GM10847 (cell line): ENCODE measurements around the gene ACCS.
A peak's percentile ranks its signal among the peaks of the same experiment; 100 is the strongest.

Source experiments
- POLR2A ChIP-seq: IDR thresholded peaks from 2 replicates; pipeline ENCODE4 v1.6.1; 2011; ENCODE audit not compliant: insufficient read length; ENCODE audit errors: extremely low read depth

Gene ACCS, protein sequence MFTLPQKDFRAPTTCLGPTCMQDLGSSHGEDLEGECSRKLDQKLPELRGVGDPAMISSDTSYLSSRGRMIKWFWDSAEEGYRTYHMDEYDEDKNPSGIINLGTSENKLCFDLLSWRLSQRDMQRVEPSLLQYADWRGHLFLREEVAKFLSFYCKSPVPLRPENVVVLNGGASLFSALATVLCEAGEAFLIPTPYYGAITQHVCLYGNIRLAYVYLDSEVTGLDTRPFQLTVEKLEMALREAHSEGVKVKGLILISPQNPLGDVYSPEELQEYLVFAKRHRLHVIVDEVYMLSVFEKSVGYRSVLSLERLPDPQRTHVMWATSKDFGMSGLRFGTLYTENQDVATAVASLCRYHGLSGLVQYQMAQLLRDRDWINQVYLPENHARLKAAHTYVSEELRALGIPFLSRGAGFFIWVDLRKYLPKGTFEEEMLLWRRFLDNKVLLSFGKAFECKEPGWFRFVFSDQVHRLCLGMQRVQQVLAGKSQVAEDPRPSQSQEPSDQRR

DNA sequence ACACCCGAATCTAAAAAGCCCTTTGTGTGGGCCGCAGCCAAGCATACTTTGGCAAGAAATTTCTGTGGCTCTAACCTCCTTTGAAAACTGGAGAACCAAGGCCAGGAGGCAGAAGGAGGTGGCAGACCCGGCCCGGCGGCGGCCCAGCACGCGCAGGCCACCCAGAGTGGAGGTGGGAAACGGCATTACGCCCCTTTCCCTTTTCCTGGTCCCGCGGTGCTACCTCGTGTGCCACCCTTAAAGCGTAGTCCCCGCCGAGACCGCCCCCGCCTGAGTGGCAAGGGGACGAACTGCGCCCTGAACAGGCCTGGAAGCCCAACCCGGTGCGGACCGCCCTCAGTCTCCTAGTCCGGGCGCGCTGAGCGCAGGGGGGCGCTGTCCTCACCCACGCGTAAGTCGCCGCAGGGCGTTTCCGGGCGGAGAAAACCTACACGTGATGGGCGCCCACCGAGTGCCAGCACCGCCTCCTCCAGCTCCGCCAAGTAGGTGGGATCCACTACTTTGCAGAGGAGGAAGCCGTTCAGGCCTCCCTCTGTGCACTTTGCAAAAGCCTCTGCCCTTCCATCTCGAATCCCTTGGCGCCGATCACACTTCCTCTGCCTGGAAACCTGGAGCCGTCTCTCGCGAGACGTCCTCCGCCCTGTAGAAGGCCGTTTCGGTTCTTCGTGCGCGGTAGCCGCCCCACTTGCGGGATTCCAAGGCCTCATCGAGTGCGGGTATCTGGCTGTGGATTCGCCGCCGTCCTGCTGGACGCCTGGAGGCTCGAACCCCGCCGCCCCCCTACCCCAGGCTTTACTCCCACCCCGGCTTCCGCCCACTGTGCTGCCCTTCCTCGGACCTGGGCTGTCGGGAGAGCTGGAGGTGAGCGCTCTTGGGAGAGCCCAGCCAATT, at the start of gene ACCS:
ACCS (plus strand) TSS at position 430 of the 891 bp plus-strand sequence. CDS start 1,358 bp downstream, outside the sequence.
- peak; percentile 41 for TF ChIP-seq POLR2A

DNA sequence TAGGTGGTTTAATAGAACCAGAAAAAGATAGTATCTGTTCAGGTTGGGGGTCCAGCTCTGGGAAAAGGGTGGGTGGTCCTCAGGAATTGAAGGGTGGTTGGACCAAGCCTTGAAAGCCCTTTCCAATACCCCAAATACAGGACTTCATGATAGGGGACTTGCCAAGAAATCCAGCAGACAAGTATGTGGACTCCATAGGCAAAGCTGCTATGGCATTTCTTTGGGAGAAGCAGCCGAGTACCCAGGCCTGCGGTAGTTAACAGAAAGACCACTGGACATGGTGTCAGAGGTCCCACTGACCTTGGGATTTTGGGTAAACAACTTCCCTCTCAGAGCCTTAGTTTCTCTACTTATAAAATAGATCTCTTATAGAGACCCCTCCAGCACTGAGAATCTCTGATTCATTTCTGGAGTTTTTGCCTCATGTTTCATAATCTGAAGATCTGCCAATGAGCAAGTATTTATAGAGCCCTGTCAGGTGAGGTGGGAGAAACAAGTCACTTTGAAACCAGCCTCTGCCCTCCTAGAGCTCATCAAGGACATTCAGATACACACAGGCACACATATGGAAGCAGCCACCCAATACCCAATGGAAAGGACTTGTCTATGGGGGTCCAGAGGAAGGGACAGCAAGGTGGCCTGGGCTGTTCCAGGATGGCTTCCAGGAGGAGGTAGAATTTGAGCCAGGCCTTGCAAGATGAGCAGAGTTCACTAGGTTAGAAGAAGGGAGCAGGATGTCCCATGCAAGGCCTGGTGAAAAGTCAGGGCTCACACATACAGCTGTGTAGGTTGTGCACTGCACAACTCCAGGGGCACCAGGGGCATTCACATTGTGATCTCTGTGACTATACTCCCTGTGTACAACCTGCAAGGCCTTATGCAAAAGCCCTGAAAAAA, 49.3 kb upstream of the ACCS start:
- TF ChIP-seq POLR2A: no peak

DNA sequence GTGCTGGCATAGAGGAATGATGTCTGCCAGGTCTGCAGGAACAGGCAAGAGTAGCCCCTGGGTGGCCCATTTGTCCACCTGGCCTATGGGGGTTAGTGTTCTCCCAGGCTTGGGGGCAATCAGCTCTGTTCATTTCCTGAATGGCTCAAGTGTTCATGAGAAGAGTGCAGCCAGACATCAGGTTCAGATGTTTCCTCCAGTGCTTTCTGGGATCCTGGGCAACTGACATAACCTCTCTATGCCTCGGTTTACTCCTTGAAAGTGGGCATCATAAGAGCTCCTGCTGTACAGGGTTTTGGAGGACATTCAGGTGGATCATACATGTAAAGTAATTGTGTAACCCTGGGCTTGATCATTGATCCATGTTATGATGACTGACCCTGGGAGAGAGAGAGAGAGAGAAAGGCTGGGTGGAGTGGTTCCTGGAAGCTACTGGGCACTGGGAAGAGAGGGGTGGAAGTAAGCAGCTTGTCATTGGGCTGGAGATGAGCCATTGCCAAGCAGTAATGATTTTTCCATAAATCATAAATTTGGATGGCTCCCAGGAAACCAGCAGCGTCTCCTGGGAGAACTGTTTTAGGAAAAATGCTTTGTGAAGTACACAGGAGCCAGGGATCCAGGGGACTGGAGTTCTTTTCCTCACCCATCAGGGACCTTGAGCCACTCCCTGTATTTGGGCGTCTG, 48.5 kb upstream of the ACCS start:
- TF ChIP-seq POLR2A: no peak

DNA sequence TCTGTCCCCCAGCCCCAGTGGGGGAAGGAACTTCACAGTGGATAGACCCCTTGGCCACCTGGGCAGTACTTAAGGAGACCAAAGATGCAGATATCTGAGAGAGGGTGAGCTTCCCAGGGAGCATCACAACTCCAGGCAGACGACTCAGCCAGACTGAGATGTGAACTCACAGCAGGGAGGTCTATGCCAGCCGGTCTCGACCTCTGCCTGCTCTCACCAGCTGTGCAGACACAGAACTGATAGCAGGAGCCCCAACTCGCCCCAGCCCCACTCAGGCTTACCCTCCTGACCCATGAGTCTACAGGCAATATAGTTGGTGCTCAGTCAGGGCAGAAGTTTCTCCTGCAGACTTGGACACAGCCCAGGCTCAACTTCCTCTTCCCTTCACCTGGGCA, 47.9 kb upstream of the ACCS start:
- no peak for TF ChIP-seq POLR2A

DNA sequence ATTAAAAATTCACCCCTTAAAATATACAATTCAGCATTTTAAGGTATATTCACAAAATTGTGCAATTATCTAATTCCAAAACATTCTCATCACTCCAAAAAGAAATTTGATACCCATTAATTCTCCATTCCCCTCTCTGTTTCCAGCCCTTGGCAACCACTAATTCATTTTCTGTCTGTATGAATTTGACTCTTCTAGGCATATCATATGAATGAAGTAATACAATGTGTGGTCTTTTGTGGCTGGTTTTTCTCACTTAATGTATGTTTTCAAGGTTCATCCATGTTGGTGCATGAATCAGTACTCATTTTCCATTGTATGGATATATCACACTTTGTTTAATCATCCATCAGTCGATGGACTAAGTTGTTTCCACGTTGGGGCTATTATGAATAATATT, 47.2 kb upstream of the ACCS start:
- no peak for TF ChIP-seq POLR2A

DNA sequence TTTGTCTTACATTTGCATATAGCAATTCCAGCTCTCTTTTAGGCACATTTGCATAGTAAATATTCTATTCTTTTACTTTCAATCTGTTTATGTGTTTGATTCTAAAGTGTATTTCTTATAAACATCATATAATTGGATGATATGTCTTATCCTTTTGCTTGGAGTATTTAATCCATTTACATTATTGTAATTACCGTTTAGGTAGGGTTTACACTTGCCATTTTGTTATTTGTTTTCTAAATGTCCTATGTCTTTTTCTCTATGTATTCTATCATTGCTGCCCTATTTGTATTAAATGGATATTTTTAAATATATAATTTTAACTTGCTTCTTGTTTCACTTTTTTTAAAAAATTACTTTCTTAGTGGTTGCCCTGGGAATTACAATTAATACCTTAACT, 41.1 kb upstream of the ACCS start:
- no peak for TF ChIP-seq POLR2A

DNA sequence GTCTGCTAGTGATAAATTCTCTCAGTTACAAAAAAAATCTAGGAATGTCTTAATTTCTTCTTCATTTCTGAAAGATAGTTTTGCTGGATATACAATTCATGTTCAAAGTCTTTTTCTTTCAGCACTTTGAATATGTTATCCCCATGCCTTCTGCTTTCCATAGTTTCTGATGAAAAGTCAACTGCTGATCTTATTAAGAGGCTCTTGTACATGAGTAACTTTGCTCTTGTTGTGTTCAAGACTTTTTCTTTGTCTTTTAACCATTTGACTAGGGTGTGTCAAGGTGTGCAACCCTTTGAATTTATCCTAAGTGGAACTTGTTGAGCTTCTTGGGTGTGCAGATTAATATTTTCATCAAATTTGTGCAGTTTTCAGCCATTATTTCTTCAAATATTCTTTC, 40.3 kb upstream of the ACCS start:
- no peak for TF ChIP-seq POLR2A

DNA sequence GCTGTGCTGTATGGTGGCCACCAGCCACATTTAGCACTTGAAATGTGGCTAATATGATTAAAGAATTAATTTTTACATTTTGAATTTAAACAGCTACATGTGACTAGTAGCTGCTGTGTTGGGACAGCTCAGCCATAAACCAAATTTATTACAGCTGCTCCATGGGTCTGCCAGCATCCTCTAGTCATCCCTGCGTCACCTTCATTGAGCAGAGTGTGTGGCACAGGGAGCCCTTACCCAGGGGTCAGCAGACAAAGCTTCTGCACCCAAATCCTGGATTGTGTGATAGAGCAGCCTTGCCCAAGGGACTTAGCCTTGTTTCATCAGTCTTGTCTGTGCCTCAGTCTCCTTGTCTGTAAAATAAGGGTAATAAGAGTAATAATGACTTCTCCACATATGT, 37.7 kb upstream of the ACCS start:
- TF ChIP-seq POLR2A: no peak

DNA sequence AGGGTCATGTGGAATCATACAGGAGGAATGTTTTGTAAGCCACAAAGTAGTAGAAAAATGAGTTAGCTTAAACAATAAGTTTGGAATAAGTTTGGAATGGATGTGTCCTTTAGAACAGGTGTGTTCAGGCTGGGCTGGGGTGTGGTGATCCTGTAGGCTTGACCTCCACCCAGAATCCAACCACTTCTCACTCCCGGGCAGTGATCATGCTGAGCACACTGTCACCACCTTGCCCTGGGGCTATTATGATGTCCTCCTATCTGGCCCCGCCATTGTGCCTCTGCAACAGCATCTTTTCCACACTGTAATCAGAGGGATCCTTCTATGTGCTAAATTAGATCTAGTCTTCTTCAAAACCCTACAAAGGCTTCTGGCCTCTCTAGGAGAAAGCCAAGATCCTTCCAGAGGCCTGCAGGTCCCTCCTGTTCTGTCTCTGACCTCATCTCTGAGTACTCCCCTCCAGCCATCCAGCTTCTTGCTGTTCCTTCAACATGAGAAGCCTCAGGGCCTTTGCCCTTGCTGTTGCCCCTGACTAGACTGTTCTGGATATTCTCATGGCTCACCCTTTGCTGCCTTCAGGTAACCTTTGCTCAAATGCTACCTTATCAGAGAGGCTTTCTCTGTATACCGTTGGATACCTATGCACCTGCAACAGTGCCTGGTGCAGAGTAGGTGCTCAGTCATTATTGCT, 37.1 kb upstream of the ACCS start:
- TF ChIP-seq POLR2A: no peak

DNA sequence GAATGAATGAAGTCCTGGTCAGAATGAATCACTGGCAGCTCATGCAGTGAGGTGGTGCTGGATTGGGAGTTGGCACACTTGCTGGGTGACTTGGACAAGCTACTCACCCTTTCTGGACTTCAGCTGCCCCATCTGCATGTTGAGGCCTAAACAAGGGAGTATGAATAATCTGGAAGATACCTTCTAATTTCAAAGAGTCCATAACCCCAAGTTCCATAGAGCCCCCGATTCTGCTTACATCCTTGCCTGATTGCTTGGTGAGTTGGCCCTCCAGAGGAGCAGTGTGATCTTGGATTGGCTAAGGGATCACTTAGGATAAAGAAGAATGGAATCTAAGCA, 36.6 kb upstream of the ACCS start:
- no peak for TF ChIP-seq POLR2A

DNA sequence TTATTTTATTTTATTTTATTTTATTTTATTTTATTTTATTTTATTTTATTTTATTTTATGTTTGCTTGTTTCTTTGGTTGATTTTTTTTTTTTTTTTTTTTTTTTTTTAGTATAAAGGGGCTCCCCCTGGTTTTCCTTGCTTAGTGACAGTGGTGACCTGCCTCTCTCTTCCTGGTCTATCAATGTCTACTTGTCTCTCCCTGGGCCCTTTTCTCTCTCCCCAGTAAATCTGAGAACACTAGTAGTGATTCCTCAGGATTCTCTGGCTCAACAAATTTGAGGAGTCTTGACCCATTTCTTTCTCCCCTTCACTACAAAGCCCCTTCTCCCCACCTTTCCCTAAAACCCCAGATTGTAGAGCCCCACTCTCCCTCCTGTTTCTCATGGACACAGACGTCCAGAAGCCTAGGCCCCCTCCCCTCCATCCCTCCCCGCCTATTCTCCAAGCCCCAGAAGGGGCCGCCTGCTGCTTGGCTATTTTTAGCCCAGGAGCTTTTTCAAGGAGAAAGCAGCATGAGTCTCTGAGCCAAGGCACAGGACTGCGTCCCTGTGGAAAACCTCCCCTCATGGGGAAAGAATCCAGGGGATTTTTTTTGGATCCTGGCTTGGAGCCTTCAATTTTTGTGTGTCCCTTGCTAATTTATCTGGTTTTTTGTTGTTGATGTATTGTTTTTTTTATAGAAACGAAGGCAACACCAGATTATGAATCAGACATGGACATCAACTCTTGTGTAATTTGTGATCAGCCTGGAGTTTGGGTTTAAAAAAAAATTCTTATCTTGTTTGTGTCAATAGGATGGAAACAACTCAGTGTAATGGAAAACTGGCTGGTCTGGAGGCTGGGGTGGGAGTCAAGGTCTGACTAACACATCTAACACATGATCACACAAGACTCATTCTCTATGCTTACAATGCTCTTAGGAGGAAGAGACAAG, 35.8 kb upstream of the ACCS start:
- TF ChIP-seq POLR2A: no peak

DNA sequence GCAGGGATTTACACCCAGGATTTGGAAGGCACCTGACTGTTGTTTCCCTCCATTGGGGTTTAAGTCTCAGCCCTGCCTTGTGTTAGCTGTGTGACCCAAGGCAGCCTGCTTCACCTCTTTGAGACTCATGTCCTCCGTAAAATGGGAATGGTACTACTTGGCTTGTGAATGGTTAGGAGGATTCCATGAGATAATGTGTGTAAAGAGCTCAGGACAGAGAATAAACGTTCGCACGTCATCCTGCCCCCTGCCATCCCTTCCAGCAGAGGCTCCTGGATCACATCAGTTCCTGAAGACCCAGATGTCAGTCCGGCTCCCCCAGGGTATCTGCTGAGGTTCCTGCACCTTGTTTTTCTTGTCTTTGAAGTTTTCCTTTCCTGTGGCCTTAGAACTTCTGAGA, 35.1 kb upstream of the ACCS start:
- TF ChIP-seq POLR2A: no peak

DNA sequence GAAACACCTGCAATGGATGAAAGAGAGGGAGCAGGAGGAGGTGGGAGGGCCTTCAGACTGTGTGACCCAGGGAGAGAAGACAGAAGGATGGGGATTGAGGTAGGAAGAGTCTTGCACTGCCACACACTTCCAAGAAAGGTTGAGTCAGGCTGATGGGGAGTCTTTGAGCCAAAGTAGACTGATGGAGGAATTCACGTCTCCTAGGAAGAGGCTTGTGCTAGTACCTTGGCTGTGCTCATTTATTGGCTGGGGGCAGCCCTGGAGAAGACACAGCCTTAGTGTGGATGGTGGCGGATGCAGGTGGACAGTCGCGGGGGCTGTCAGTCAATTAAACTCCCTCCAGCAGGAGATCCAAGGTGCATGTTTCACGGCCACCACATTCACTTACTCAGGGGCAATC, 34.5 kb upstream of the ACCS start:
- TF ChIP-seq POLR2A: no peak
